HG03097 (cell line): Measurements from ENCODE around the gene FOXK2.

Experiments
- ATAC-seq: cut with Tn5 transposase; IDR thresholded peaks from one replicate; pipeline ENCODE4 v1.9.1; 2021; ENCODE audit not compliant: unreplicated experiment, low FRiP score

Gene FOXK2

DNA sequence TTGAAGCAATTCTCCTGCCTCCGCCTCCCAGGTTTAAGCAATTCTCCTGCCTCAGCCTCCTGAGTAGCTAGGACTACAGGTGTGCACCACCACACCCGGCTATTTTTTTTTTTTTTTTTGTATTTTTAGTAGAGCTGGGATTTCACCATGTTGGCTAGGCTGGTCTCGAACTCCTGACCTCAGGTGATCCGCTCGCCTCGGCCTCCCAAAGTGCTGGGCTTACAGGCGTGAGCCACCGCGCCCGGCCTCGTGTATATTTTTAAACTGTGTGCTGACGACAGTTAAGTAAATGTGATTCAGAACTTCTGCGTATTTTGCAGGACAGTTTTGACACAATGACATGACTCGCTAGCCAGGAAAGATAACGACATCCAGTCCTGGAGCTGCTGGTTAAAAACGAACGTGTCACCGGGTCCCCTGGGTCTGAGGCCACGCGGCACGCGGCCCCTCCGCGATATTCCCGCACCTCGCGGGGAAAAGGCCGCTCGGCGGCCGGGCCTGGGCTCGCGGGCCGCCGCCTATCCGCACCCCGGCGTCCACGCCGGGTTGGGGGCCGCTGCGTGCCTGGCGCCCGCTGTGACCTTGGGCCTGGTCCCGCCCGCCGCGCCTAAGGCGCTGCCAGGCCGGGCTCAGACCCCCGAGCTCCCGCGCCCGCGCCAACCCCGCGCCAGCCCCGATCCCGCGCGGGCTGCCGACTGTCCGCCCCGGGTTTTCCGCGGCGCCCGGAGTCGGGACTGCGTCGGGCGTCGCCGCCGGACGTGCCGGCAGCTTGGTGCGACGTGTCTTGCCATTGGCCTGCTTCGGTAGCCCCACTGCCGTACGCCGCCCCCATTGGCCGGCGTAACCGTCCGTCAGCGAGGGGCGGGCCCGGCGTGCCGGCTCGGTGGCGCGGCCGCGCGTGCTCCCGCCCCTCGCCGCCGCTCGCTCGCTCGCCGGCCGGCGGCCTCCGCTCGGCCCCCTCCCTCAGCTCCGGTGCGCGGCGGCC, at the start of gene FOXK2:
Gene FOXK2, plus strand, starts transcription at position 907 of the 985 bp plus-strand sequence. CDS start 157 bp downstream, outside the sequence.
- peak; percentile 87 for ATAC-seq

DNA sequence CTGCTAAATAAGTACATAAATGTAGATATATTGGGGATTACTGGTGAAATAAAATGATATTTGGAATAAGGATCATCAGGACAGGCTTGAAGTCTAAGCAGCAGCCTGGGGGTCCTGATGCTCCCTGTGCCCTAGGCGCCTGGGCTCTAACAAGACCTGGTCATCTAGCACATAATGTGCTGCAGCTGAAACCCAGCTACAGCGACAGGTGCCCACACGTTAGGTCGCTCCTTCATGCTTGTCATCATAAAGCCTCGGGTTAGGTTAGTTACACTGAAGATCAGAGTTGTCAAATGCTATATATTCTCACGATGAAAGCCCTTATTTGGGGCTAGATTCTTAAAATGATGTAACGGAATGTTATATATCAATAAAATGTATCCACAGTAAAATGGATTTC, 49.5 kb upstream of the FOXK2 start:
- ATAC-seq: no peak

DNA sequence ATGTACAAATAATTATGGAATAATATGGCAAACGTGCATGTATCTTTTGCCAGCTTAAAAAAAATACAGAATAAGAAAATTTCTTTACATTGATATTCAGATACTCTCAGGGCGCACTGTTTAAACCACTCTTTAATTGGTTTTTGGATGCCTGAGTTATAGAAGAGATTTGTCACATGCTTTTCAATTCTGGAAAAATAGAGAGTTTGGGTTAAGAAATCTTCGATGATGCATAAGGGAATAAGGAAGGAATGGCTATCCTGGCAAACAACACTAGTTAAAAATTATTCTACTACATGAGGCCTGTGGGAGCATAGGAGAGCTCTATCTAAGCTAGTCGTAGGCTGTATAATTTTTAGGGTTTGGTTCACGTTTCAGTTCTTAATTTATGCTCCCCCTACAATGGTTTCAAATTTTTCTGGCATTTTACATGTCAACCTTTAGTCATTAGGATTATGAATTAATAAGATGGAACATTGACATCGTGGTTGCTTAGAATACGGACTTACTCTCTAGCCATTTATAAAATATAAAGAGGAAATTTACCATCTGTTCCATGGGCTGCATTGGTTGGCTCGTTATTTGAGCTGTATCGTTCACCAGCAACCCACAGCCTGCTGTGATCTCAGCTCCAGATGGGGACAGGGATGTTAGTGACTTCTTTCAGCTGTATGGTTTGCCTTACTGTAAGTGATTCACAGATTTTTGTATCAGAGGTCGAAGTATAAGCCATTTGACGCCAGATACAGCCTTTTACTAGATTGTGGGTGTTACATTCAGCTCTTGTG, 45.1 kb upstream of the FOXK2 start:
- ATAC-seq: no peak

GRCh38 chr17:82475458-82475857, 44.1 kb upstream of the FOXK2 start:
- no peak for ATAC-seq

- no peak for ATAC-seq
These were observed 41.6 kb upstream of the FOXK2 start for GRCh38 chr17:82477934-82478333.

GRCh38 chr17:82479602-82480001, 39.9 kb upstream of the FOXK2 start:
- no peak for ATAC-seq

DNA sequence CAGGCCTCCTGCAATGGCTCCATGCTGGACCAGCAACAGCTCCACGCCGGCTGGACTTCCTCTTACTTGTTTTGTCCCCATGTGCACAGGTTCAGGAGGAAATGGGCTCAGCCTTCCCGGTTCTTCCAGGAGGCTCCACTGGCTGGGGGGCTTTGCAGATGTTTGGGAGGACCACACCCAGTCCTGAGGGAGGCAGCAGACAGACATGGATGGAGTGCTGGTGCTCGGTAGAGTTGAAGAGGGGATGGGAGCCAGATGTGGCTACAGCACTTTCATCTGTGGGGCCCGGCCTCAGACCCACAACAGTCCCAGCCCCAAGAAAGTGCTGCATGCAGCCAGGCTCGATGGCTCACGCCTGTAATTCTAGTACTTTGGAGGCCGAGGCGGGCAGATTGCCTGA, 39.2 kb upstream of the FOXK2 start:
- ATAC-seq: no peak

DNA sequence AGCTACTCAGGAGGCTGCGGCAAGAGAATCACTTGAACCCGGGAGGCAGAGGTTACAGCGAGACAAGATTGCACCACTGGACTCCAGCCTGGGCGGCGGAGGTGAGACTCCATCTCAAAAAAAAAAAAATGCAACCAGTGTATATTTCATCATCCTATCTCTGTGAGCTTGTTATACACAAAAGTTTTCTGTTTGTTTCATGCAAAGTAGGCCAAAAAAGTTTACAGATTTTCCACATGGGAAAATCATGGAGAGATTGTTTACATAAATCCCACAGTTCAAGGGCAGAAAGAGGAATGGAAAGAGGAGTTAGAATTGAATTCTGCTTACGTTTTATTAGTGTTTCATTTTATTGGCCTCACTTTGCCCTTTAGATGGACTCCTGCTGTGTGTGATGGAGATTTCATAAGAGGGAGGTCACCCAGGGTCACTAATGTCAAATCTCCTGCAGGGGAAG, 36.3 kb upstream of the FOXK2 start:
- ATAC-seq: no peak

- no peak for ATAC-seq
These were observed 35.7 kb upstream of the FOXK2 start for GRCh38 chr17:82483836-82484235.

GRCh38 chr17:82486231-82487094, 33.1 kb upstream of the FOXK2 start:
- ATAC-seq: no peak

- no peak for ATAC-seq
These were observed 31.6 kb upstream of the FOXK2 start for GRCh38 chr17:82487910-82488309.

DNA sequence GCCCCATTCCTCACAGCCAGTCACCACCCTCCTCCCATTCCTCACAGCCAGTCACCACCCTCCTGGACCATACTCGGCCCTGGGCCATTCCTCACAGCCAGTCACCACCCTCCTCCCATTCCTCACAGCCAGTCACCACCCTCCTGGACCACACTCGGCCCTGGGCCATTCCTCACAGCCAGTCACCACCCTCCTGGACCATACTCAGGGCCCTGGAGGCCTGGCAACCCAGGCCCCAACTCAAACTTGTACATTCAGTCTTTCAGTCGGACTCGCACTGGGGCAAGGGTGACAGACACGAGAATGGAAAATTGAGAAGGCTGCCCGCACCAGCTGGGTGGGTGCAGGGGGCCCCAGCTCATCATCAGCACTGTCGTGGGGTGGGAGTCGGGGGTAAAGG, 30.4 kb upstream of the FOXK2 start:
- ATAC-seq: no peak

GRCh38 chr17:82489851-82490511, 29.6 kb upstream of the FOXK2 start:
- ATAC-seq: no peak

GRCh38 chr17:82490512-82491195, 28.9 kb upstream of the FOXK2 start:
- ATAC-seq: no peak

DNA sequence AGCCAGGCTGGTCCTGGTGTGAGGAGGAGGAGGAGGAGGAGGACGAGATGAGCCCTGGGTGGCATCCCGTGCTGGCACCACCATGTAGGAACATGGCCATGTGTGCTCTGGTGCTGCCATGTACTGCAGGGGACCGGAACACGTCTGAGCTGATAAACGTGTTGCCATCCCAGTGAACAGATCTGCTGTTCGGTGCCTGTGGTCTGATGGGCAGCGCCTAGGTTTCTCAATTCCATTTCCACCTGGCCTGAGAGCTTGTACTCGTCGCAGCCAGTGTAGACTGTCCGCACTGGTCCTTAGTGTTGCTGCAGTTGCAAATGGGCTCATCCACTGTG, 28.4 kb upstream of the FOXK2 start:
- ATAC-seq: no peak

DNA sequence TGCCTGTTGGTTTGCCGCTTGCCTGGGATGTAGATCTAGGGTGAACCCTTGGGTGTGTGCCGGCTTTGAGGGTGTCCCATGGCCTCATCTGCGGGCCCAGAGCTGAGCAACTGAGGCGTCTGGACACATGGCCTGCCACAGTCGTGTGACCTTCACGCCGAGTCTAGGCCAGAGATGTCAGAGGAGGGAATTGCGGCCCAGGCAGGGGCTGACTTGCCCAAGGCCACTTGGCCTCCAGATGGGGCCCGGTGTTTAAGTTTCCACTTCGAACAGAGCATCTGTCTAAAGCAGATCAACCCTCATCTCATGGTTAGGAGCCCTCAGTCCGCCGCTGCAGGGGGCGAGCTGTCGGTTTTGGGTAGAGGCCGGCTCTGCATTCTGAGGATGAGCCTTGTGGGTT, 28.0 kb upstream of the FOXK2 start:
- no peak for ATAC-seq

- ATAC-seq: no peak
These were observed 26.8 kb upstream of the FOXK2 start for GRCh38 chr17:82492643-82493225.

DNA sequence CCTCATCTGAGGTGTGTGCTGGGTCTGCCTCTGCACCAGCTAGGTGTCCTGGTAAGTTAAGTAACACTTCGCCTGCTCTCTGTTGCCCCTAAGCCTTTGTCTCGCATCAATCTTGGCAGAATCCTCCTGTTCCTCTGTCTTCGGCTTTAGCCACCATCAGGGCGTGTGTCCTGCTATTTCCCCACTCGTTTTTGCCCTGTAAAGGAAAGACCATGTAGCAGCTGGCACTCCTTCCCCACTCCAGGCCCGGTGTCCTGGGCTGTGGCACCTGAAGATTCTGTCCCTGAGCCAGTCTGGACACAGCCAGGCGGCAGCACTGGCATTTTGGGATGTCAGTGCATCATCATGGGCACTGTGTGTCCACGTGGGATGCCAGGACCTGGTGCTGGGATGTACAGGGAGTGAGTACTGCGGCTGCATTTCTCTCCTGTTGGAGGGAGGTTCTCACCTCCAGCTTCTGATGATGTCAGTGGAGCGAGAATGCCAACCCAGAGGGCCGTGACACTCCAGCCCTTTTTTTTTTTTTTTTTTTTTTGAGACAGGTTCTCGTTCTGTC, 26.2 kb upstream of the FOXK2 start:
- no peak for ATAC-seq
